HL-60 (cell line): Measurements from ENCODE around the gene AKR1C2.
"Not testable (repeated sequence)": the region's sequence is repeated elsewhere in the genome, so short reads cannot be mapped to it uniquely, and the experiment has no call there.

ENCODE experiments used
- SPI1 ChIP-seq: IDR thresholded peaks from 2 replicates; pipeline ENCODE4 v1.6.1; 2012; ENCODE audit warnings: low read depth, mild to moderate bottlenecking, borderline replicate concordance
- TF ChIP-seq, protein P1 (sequence below): IDR thresholded peaks from one replicate; pipeline ENCODE4 v1.5.1; 2011; ENCODE audit warnings: low read length, control low read depth, inconsistent platforms; ENCODE audit not compliant: insufficient read depth

DNA sequence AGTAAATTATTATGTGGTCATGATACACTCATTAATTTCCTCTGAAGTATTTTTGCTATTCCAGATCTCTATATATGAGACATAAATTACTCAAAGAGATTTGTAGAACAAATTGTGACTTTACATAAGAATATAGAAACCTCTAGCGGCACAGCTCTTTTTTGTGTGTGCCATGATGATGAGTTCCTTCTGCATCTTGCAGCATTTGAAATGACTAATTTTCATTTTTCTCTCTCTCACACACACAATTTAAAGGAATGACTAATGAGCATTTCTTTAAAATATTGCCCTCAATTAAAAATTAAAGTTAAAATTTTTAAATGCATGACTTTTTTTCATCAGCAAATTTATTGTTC, 351 bp upstream of the AKR1C2 start:
- not testable (repeated sequence) for TF ChIP-seq SPI1
- TF ChIP-seq, protein P1, sequence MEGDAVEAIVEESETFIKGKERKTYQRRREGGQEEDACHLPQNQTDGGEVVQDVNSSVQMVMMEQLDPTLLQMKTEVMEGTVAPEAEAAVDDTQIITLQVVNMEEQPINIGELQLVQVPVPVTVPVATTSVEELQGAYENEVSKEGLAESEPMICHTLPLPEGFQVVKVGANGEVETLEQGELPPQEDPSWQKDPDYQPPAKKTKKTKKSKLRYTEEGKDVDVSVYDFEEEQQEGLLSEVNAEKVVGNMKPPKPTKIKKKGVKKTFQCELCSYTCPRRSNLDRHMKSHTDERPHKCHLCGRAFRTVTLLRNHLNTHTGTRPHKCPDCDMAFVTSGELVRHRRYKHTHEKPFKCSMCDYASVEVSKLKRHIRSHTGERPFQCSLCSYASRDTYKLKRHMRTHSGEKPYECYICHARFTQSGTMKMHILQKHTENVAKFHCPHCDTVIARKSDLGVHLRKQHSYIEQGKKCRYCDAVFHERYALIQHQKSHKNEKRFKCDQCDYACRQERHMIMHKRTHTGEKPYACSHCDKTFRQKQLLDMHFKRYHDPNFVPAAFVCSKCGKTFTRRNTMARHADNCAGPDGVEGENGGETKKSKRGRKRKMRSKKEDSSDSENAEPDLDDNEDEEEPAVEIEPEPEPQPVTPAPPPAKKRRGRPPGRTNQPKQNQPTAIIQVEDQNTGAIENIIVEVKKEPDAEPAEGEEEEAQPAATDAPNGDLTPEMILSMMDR: not testable (repeated sequence)
